NCI-H510A (cell line): ENCODE data around the gene FCRL6.

Source experiments
- DNase-seq: peaks from one replicate; lab custom pipeline; 2025; lab: John Stamatoyannopoulos, UW

FCRL6 gene

DNA sequence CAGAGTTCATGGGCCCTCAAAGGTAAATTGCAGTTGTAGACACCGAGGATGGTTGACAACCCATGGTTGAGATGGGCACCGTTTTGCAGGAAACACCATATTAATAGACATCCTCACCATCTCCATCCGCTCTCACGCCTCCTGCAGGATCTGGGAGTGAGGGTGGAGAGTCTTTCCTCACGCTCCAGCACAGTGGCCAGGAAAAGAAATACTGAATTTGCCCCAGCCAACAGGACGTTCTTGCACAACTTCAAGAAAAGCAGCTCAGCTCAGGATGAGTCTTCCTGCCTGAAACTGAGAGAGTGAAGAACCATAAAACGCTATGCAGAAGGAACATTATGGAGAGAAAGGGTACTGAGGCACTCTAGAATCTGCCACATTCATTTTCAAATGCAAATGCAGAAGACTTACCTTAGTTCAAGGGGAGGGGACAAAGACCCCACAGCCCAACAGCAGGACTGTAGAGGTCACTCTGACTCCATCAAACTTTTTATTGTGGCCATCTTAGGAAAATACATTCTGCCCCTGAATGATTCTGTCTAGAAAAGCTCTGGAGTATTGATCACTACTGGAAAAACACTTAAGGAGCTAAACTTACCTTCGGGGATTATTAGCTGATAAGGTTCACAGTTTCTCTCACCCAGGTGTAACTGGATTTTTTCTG is 33.8 kb downstream of the FCRL6 start:
- no peak for DNase-seq

GRCh38 chr1:159838715-159839114 is 36.6 kb downstream of the FCRL6 start:
- DNase-seq, result no peak

GRCh38 chr1:159839116-159839849 is 37.1 kb downstream of the FCRL6 start:
- DNase-seq, result no peak

GRCh38 chr1:159841749-159842148 is 39.6 kb downstream of the FCRL6 start:
- no peak for DNase-seq

GRCh38 chr1:159843459-159843858 is 41.3 kb downstream of the FCRL6 start:
- no peak for DNase-seq

DNA sequence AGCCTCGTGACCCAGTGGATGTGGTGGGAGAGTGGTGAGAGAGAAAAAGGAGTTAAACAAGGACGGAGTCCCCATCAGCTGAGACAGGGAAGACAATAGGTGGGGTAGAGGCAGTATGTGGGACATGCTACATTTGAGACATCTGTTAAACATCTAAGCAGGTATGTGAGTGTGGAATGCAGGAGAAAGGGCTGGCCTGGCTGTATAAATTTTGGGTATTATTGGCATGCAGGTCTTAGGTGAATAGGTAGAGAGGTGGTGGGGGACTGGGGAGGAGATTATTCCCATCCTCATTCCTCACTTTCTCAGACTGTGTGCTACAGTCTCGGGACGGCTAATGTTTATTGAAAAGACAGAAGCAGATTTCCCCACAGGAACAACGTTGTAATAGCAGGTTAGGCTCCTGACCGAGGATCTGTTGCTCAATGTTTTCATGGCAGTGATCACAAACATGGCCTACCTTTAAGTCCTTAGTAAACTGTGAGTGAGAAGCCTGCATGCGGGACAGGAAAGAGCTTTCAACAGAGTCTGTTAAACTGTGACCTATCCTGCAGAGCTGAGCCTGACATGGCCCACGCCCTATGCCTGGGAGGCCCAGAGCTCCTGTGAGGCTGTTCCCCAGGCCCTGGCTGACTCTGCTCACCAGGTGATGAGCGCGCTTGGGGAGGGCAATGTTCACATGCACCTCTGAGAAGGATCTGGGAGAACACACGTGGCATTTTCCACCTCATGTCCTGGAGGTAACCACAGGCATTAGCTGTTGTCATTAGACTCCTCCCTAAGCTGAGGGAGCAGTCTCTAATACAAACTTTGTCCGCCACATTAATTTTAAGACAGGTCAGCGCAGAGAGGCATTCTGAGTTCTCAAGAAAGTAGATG is 43.8 kb downstream of the FCRL6 start:
- DNase-seq, result no peak

GRCh38 chr1:159847231-159847630 is 45.1 kb downstream of the FCRL6 start:
- DNase-seq, result no peak

DNA sequence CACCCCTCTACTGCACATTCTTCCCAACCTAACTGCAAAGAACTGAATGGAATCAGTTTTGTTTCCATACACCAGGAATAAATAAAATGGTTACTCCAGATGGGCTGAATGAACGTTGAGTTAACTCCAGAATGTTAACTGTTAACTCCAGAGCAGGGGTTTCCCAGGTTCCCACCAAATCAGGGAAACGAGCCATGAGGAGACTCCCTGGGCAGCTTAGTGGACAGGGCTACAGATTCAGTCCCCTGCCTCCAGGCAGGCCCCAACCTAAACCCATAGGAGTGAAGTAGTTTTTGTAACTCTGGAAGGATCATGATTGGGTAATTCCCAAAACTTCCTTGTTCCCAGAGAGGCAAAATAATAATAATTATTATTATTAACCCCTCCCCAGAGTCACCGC is 46.2 kb downstream of the FCRL6 start:
- DNase-seq, result no peak

DNA sequence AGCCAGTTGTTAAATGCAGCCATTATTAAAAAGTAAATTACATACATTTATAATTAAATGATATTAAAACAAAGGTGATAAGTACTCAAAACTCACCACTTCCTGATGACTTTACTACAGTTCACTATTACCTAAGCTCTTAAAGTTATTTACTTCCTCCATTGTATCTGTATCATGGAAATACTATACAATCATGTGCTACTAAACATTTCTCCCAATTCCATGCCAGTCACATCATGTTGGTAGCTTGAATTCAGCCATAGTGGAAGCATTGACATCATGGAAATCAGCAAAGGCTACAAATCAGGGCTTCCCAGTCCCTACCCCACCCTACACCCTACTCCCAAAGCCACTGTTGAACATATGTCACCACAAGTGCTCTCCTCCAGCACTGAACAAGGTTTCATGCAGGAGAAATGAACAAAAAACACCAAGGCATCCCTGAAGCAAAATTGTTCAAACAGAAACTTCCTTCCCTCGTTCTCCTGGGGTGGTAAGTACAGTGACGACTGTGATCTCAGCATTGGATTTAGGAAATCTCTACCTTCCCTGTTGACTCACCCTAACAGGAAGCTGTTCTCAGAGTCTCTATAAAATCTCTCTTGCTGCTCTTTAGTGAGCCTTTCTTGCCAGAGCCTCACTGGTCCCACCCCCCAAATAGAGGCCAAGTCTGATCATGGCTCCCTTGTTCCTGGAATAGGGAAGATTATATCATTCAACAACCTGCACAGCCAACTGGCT is 47.6 kb downstream of the FCRL6 start:
- no peak for DNase-seq

GRCh38 chr1:159851407-159851806 is 49.2 kb downstream of the FCRL6 start:
- no peak for DNase-seq

DNA sequence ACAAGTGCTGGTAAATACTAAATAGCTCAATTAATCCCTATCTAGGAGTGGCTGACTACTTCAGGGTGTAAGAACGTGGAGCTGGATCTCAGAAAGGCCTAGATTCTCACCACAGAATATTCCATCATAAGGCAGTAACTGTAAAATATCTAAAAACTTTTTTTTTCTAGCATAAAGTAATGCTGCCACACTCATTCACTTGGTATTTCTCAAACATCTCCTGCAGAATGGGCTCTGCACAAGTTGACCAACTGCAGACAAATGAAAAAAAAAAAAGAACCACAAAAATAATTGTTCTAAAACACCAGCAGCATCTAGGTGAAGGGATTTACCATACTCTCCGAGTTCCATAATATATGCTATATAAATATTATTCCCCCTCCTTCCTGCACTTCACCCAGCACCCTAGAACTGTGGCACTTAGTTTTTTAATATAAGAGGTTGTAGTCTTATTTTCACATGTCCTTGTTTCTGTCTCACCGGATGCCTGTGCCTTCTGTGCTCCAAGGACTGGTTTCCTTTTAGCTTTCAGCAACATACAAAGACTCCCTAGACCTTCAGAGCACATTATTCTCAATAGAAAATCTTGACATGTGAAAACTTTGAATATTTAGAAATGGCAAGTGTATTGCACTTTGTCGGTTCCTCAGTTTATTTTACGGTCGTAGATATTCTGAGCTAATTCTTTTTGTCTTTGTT is 51.4 kb downstream of the FCRL6 start:
- no peak for DNase-seq

GRCh38 chr1:159854116-159854692 is 52.0 kb downstream of the FCRL6 start:
- peak; percentile 81 for DNase-seq

DNA sequence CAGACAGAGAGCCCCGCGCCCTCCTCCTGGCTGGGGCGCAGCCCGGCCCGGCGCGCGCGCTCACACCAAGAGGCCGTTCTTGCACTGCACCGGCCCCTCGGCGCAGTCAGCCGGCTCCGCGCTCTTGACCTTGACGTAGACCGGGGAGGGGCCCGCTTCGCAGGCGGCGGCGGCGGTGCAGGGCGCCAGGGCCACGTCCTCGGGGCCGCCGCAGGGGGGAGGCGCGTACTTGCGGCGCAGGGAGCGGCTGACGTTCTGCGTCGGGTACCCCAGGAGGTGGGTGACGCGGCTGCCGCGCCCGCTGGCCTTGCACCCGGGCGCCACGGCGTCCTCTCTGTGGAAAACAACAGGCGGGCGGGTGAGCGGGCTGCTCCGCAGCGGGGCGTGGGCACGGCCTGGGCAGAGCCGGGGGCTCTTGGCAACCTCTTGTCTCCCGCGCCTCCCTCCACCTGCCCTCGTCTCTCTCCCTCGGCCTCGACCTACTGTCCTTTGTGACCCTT is 52.6 kb downstream of the FCRL6 start:
- DNase-seq, result peak; percentile 82

DNA sequence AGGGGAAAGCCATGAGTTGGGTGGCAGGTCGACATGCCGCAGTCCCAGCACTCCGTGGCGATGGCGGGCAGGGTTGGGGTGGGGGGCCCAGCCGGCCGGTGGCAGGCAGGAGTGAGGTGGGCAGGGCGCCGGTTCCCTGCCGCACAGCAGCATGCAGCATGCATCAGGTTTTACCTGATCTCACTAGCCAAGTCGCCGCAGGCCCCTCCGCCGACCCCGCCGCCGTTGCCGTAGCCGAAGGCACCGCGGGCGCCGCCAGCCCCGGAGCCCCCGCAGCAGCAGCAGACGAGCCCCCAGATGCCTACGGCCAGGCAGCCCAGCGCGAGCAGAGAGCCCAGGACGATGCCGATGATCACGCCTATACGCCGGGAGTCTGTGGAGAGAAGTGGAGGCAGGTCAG is 53.5 kb downstream of the FCRL6 start:
- DNase-seq, result no peak

DNA sequence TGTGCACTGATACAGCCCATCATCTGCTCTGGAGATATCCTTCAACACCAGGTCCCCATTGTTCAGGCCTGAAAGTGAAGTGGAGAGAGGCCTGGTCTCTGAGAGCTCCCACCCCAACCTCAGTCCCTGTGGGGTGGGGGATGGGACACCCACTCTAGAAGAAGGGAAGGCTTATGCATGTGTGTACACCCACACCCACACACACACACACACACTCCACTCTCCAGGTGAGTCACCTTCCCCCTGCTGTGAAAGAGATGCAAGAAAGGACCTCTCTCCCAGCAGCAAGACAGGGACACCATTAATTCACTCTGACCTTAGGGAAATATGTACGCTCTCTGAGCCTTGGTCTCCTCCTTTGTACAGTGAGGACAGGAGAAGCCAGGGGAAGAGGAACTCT is 54.4 kb downstream of the FCRL6 start:
- no peak for DNase-seq

DNA sequence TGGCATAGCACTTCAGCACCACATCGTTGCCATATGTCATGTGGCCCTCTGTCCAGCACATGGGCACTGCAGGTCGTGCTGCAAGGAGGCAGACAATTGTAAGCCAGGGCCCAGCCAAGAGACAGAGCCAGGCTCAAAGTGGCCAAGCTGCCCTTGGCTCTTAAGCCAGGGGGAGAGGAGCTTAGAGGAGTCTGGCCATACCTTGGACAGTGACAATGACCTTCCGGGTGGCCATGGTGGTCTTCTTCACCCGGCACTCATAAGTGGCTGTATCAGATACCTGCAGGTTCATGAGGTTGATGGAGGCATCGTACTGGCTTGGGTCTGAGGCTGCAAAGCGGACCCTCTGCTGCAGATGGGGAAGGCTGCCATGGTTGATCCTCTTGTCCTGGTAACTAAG is 55.7 kb downstream of the FCRL6 start:
- no peak for DNase-seq

- no peak for DNase-seq
These were observed 57.7 kb downstream of the FCRL6 start for GRCh38 chr1:159859767-159860322.

- no peak for DNase-seq
These were observed 58.3 kb downstream of the FCRL6 start for GRCh38 chr1:159860456-159860855.

DNA sequence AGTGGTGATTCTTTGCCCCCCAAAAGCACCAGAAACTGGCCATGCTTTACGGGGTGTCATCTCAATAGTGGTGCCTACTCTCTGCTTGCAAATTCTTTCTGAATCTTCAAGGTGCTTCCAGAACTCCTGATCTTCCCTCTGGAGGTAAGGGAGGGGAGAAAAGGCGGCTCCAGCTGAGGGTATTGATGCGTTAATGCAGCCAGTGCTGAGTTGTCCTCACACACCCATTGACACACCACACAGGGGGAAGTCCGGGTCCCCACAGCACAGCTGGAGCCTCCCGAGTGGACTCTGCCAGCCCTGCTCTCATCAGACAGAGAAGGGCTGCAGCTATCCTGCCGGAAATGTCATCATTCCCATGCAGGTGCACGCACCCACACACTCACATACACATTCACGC is 59.1 kb downstream of the FCRL6 start:
- no peak for DNase-seq

DNA sequence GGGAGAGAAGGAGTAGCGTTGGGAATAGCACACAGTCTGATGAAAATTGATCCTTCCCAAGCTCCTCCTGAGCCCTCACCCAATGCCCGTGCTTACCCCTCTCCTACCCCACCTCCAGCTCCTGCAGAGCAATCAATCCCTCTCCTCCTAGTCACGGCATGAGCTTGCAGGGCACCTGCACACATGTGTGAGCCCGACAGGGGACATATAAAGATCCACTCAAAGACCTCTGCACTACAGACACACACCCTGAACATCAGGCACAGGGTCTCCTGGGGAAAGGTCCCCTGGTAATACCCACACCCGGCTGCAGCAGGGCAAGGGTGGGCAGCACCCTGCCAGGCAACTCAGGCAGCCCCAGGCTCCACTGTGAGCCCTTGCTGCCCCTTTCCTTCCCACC is 59.9 kb downstream of the FCRL6 start:
- DNase-seq, result no peak

- DNase-seq, result no peak
These were observed 60.4 kb downstream of the FCRL6 start, which contains the start of gene VSIG8 for GRCh38 chr1:159862557-159862956. TSS of gene VSIG8 (minus strand) at chr1:159862657. CDS start at chr1:159862521, 136 bp downstream.
